Glutamatergic neuron (in vitro differentiated cells): ENCODE data around the gene ELOVL5. TPM values are rescaled to one million over a fixed set of nuclear protein-coding genes. Genes with fewer than 3 reads are reported as not detected.

ENCODE experiments used
- DNase-seq: peaks from one replicate; pipeline ENCODE4 v3.0.0; 2022
- H3K27ac Mint-ChIP-seq: one replicate; pipeline ENCODE4 v1.8.0; 2020; ENCODE audit warnings: mild to moderate bottlenecking, mixed read lengths, inconsistent platforms; ENCODE audit not compliant: unreplicated experiment
- H3K27me3 Mint-ChIP-seq: one replicate; pipeline ENCODE4 v1.8.0; 2020; ENCODE audit warnings: mild to moderate bottlenecking, moderate library complexity, mixed read lengths, inconsistent platforms; ENCODE audit not compliant: unreplicated experiment
- H3K36me3 Mint-ChIP-seq: one replicate; pipeline ENCODE4 v1.8.0; 2020; ENCODE audit warnings: mild to moderate bottlenecking, mixed read lengths, inconsistent platforms; ENCODE audit not compliant: unreplicated experiment
- H3K4me1 Mint-ChIP-seq: one replicate; pipeline ENCODE4 v1.8.0; 2020; ENCODE audit warnings: mild to moderate bottlenecking, low read depth, mixed read lengths, inconsistent platforms; ENCODE audit not compliant: unreplicated experiment
- H3K4me3 Mint-ChIP-seq: one replicate; pipeline ENCODE4 v1.8.0; 2020; ENCODE audit warnings: mild to moderate bottlenecking, mixed read lengths, inconsistent platforms; ENCODE audit not compliant: unreplicated experiment
- H3K9me3 Mint-ChIP-seq: one replicate; pipeline ENCODE4 v1.8.0; 2020; ENCODE audit warnings: mild to moderate bottlenecking, moderate library complexity, mixed read lengths, inconsistent platforms; ENCODE audit not compliant: unreplicated experiment
- CTCF ChIP-seq: fragments of 200-600 bp; sonication (generic); IDR thresholded peaks from one replicate; pipeline ENCODE4 v1.5.0; 2021; ENCODE audit not compliant: partially characterized antibody, unreplicated experiment
- total RNA-seq: library from RNA; stranded (reverse); fragmentation: NEBNext Ultra II Directional; extraction: Animal tissue kit (Norgen Biotek cat#: 25700); gene quantifications from one replicate; pipeline ENCODE4 v1.2.1, GENCODE V29; 2021; ENCODE audit not compliant: unreplicated experiment

ELOVL5 gene
- total RNA-seq, 1 donor from 2014 or later: 97.2 TPM

GRCh38 chr6:53239526-53239925, 109.2 kb downstream of the ELOVL5 start:
- DNase-seq: no peak
- Mint-ChIP-seq H3K36me3 (no peaks in the 10 kb centered on the region), H3K27me3 (peaks cover 2% of the 10 kb centered on the region), H3K27ac (no peak overlapping the region), H3K4me3 (no peak overlapping the region), H3K9me3 (no peaks in the 10 kb centered on the region), H3K4me1 (no peaks in the 10 kb centered on the region)
- TF ChIP-seq CTCF: no peak

GRCh38 chr6:53238311-53238710, 110.4 kb downstream of the ELOVL5 start:
- Mint-ChIP-seq H3K36me3 (no peaks in the 10 kb centered on the region), H3K9me3 (no peaks in the 10 kb centered on the region), H3K4me1 (no peaks in the 10 kb centered on the region), H3K27ac (no peak overlapping the region), H3K27me3 (peaks cover 2% of the 10 kb centered on the region), H3K4me3 (no peak overlapping the region)
- DNase-seq: no peak
- no peak for TF ChIP-seq CTCF

- H3K4me3 Mint-ChIP-seq: no peak overlapping the region
- no peaks in the 10 kb centered on the region for H3K4me1 Mint-ChIP-seq
- H3K27ac Mint-ChIP-seq: no peak overlapping the region
- H3K36me3 Mint-ChIP-seq: no peaks in the 10 kb centered on the region
- H3K9me3 Mint-ChIP-seq: no peaks in the 10 kb centered on the region
- peaks cover 2% of the 10 kb centered on the region for H3K27me3 Mint-ChIP-seq
- no peak for TF ChIP-seq CTCF
- DNase-seq: no peak
Observed at GRCh38 chr6:53236241-53236640, 112.5 kb downstream of the ELOVL5 start.

- Mint-ChIP-seq H3K4me3 (no peak overlapping the region), H3K4me1 (no peaks in the 10 kb centered on the region), H3K9me3 (no peaks in the 10 kb centered on the region), H3K27me3 (peaks cover 2% of the 10 kb centered on the region), H3K36me3 (no peaks in the 10 kb centered on the region), H3K27ac (no peak overlapping the region)
- DNase-seq: no peak
- no peak for TF ChIP-seq CTCF
Observed at GRCh38 chr6:53235508-53235907, 113.2 kb downstream of the ELOVL5 start.

- Mint-ChIP-seq H3K36me3 (no peaks in the 10 kb centered on the region), H3K27me3 (peaks cover 2% of the 10 kb centered on the region), H3K4me1 (no peaks in the 10 kb centered on the region), H3K9me3 (no peaks in the 10 kb centered on the region), H3K4me3 (no peak overlapping the region), H3K27ac (no peak overlapping the region)
- no peak for DNase-seq
- no peak for TF ChIP-seq CTCF
Observed at GRCh38 chr6:53233309-53233708, 115.4 kb downstream of the ELOVL5 start.
